ENCODE results near the gene IL17D.

DNA sequence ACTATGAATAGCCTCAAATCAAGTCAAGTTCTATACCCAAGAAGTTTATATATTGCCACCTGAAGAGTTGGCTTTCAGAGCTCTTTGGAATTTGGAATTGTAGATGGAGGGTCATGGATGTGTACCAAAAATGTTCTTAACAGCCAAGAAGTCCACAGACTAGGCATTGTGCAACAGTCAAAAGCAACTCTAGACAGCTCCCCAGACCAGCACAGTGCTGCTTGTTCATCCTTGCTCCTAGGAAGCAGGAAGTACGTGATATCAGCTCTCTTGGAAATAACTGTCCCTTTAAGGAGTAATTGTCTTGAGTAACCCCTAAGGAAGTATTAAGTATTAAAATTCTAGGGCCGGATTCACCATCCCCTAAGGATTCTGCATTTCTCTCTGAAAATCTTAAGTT lies 30.7 kb upstream of the IL17D start:
- TF ChIP-seq RARB (CRISPR knock-in tag; IDR thresholded peaks at IDR 0.05) (no peak), ZFP3 (CRISPR knock-in tag; IDR thresholded peaks at IDR 0.05) (no peak), ZNF565 (CRISPR knock-in tag; conservative IDR thresholded peaks at IDR 0.05; ENCODE audit: low read depth) (no peak), CSDC2 (CRISPR knock-in tag; IDR thresholded peaks at IDR 0.05) (no peak), PPARA (CRISPR knock-in tag; IDR thresholded peaks at IDR 0.05; ENCODE audit: borderline replicate concordance) (no peak), ESRRG (CRISPR knock-in tag; IDR thresholded peaks at IDR 0.05) (no peak), ZNF8 (CRISPR knock-in tag; IDR thresholded peaks at IDR 0.05) (no peak), ZFP30 (CRISPR knock-in tag; IDR thresholded peaks at IDR 0.05) (no peak)
- TF ChIP-seq, protein P1, sequence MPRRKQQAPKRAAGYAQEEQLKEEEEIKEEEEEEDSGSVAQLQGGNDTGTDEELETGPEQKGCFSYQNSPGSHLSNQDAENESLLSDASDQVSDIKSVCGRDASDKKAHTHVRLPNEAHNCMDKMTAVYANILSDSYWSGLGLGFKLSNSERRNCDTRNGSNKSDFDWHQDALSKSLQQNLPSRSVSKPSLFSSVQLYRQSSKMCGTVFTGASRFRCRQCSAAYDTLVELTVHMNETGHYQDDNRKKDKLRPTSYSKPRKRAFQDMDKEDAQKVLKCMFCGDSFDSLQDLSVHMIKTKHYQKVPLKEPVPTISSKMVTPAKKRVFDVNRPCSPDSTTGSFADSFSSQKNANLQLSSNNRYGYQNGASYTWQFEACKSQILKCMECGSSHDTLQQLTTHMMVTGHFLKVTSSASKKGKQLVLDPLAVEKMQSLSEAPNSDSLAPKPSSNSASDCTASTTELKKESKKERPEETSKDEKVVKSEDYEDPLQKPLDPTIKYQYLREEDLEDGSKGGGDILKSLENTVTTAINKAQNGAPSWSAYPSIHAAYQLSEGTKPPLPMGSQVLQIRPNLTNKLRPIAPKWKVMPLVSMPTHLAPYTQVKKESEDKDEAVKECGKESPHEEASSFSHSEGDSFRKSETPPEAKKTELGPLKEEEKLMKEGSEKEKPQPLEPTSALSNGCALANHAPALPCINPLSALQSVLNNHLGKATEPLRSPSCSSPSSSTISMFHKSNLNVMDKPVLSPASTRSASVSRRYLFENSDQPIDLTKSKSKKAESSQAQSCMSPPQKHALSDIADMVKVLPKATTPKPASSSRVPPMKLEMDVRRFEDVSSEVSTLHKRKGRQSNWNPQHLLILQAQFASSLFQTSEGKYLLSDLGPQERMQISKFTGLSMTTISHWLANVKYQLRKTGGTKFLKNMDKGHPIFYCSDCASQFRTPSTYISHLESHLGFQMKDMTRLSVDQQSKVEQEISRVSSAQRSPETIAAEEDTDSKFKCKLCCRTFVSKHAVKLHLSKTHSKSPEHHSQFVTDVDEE (CRISPR knock-in tag; IDR thresholded peaks at IDR 0.05): no peak
- TF ChIP-seq, protein P2, sequence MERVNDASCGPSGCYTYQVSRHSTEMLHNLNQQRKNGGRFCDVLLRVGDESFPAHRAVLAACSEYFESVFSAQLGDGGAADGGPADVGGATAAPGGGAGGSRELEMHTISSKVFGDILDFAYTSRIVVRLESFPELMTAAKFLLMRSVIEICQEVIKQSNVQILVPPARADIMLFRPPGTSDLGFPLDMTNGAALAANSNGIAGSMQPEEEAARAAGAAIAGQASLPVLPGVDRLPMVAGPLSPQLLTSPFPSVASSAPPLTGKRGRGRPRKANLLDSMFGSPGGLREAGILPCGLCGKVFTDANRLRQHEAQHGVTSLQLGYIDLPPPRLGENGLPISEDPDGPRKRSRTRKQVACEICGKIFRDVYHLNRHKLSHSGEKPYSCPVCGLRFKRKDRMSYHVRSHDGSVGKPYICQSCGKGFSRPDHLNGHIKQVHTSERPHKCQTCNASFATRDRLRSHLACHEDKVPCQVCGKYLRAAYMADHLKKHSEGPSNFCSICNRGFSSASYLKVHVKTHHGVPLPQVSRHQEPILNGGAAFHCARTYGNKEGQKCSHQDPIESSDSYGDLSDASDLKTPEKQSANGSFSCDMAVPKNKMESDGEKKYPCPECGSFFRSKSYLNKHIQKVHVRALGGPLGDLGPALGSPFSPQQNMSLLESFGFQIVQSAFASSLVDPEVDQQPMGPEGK (CRISPR knock-in tag; IDR thresholded peaks at IDR 0.05; ENCODE audit: borderline replicate concordance): no peak
- TF ChIP-seq, protein P3, sequence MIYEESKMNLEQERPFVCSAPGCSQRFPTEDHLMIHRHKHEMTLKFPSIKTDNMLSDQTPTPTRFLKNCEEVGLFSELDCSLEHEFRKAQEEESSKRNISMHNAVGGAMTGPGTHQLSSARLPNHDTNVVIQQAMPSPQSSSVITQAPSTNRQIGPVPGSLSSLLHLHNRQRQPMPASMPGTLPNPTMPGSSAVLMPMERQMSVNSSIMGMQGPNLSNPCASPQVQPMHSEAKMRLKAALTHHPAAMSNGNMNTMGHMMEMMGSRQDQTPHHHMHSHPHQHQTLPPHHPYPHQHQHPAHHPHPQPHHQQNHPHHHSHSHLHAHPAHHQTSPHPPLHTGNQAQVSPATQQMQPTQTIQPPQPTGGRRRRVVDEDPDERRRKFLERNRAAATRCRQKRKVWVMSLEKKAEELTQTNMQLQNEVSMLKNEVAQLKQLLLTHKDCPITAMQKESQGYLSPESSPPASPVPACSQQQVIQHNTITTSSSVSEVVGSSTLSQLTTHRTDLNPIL (CRISPR knock-in tag; IDR thresholded peaks at IDR 0.05; ENCODE audit: low read depth): no peak
